GM12874 (cell line): ENCODE measurements around the gene CENPO.

Source experiments
- CTCF ChIP-seq: IDR thresholded peaks from 2 replicates; pipeline ENCODE4 v1.5.1; 2011; ENCODE audit warnings: low read depth, mild to moderate bottlenecking, control low read depth, low read length, moderate library complexity; ENCODE audit not compliant: insufficient read depth

Gene CENPO

GRCh38 chr2:24855726-24856125, 62.5 kb downstream of the CENPO start:
- TF ChIP-seq CTCF, result no peak

GRCh38 chr2:24856791-24857211, 63.6 kb downstream of the CENPO start:
- TF ChIP-seq CTCF, result no peak

GRCh38 chr2:24857746-24858145, 64.5 kb downstream of the CENPO start:
- TF ChIP-seq CTCF, result no peak

- TF ChIP-seq CTCF, result no peak
These were observed 65.8 kb downstream of the CENPO start for GRCh38 chr2:24858996-24859395.

- no peak for TF ChIP-seq CTCF
These were observed 66.9 kb downstream of the CENPO start for GRCh38 chr2:24859968-24860600.

GRCh38 chr2:24860631-24861030, 67.4 kb downstream of the CENPO start:
- TF ChIP-seq CTCF, result no peak

- TF ChIP-seq CTCF, result no peak
These were observed 68.3 kb downstream of the CENPO start for GRCh38 chr2:24861500-24861899.
